Spleen (tissue), 7 donors: ENCODE results near the gene NFE2L1.

Experiments
- POLR2A ChIP-seq, 3 donors: fragments of 450-650 bp; IDR thresholded peaks; one replicate each; pipeline ENCODE4 v1.5.1; 2017; ENCODE audit warnings: antibody characterized with exemption in 3 of 3, mild to moderate bottlenecking in 1 of 3
- POLR2AphosphoS5 ChIP-seq, 3 donors: sonication (generic); formaldehyde crosslinking; IDR thresholded peaks; one replicate each; pipeline ENCODE4 v1.5.1; 2017; ENCODE audit warnings: antibody characterized with exemption in 3 of 3
- TF ChIP-seq, protein P1 (sequence below), 11 experiments: fragments of 200-600 bp in 7 of 11; fragments of 450-650 bp in 4 of 11; sonication (generic) in 4 of 11; IDR thresholded peaks in 8 of 11; conservative IDR thresholded peaks in 3 of 11; 1 replicate in 7 of 11; 2 replicates in 4 of 11; pipeline versions ENCODE4 v1.4.0 to v1.8.0; 2016 to 2021; ENCODE audit warnings: antibody characterized with exemption in 11 of 11, inconsistent platforms in 4 of 11, mild to moderate bottlenecking in 1 of 11
- donor health status: DM: no; HTN: no; CAD: no; lungs with moderate emphysema.
- donor health status: DM: no; HTN: no; CAD: no.
- donor health status: DM: no; HTN: no; CAD: no.

DNA sequence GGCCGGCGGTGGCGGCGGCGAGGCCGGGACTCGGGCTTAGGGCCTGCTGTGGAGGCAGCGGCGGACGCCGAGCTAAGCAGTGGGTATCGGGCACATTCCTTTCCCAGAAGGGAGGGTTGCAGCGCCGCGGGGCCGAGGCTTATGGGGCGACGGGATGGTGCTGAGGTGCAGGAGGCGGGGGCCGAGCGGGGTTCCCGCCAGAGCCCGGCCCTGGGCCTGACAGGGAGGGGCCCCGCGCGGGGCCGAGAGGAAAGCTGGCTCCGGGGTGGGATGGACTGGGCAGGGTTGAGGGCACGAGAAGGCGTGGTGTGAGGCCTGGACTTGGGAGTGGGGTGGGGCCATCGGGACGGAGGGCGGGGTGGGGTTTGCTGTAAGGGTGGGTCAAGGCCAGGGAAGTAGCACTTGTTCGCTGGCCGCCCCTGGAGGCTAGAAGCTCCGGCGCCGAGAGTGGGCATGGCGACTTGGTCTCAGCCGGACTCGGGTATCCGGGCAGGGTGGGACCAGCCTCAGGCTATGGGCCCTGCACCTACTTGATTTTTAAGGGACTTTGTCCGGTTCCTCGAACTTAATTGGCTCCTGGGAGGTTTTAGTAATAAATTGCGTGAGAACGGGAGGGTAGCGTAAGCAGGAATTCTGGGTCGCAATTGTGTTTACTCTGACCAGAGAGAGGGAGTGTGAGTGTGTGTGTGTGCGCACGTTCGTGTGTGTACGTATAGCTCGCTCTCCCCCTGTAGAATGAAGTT lies 396 bp downstream of the NFE2L1 start:
- TF ChIP-seq POLR2A (IDR thresholded peaks at IDR 0.05) (peak in 1 of 3 donors; percentile 68), POLR2AphosphoS5 (IDR thresholded peaks at IDR 0.05) (peak; percentile 91 to 94 (median 93))
- TF ChIP-seq, protein P1, sequence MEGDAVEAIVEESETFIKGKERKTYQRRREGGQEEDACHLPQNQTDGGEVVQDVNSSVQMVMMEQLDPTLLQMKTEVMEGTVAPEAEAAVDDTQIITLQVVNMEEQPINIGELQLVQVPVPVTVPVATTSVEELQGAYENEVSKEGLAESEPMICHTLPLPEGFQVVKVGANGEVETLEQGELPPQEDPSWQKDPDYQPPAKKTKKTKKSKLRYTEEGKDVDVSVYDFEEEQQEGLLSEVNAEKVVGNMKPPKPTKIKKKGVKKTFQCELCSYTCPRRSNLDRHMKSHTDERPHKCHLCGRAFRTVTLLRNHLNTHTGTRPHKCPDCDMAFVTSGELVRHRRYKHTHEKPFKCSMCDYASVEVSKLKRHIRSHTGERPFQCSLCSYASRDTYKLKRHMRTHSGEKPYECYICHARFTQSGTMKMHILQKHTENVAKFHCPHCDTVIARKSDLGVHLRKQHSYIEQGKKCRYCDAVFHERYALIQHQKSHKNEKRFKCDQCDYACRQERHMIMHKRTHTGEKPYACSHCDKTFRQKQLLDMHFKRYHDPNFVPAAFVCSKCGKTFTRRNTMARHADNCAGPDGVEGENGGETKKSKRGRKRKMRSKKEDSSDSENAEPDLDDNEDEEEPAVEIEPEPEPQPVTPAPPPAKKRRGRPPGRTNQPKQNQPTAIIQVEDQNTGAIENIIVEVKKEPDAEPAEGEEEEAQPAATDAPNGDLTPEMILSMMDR (IDR thresholded peaks at IDR 0.05 in 8 of 11, conservative IDR thresholded peaks at IDR 0.05 in 3 of 11) = peak in 2 of 11 experiments; percentile 0 to 11
